LHCN-M2 (cell line): Measurements from ENCODE around the gene IGSF23. TPM values are rescaled to one million over a fixed set of nuclear protein-coding genes. Genes with fewer than 3 reads are reported as not detected.
"Not testable (repeated sequence)": the region's sequence is repeated elsewhere in the genome, so short reads cannot be mapped to it uniquely, and the experiment has no call there.

Experiments used
- DNase-seq: peaks from one replicate; pipeline ENCODE4 v3.0.0-alpha.2; 2012; ENCODE audit warnings: low read depth
- total RNA-seq: library from RNA; depleted of rRNA; stranded (reverse); fragments of >200 nt; gene quantifications from 2 replicates; pipeline ENCODE4 v1.2.3, GENCODE V29; 2014

The IGSF23 gene
- total RNA-seq, 1 experiment from 2014 or later, result not detected

DNA sequence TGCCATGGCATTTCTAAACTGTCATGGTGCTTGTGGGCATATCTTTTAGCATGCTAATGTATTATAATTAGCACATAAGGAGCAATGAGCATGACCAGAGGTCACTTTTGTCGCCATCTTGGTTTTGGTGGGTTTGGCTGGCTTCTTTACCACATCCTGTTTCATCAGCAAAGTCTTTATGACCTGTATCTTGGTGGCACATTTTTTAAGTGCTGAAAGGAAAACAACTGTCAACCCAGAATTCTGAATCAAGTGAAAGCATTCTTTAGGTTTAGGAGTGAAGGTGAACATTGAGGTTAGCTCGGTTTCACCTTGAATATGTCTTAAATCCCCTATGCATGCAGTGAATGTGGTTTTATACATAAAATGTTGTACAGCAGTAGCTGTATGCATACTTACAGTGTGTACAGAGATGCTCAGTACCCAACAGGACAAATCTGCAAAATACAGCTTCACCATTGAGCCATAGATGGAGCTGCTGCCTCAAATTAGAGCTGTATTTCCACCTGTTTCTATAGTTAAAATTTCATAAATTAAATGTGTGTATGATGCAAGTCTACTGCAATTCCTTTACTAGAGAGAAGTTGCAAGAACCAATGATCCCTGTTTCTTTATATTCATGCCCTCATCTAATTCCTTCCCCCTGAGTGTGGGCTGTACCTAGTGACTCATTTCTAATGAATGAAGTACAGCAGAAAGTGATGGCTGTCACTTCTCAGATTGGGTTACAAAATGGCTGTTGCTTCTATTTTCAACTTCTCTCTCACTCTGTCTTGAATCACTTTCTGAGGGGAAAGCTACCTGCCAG lies 25.2 kb upstream of the IGSF23 start:
- DNase-seq, result peak; percentile 79

DNA sequence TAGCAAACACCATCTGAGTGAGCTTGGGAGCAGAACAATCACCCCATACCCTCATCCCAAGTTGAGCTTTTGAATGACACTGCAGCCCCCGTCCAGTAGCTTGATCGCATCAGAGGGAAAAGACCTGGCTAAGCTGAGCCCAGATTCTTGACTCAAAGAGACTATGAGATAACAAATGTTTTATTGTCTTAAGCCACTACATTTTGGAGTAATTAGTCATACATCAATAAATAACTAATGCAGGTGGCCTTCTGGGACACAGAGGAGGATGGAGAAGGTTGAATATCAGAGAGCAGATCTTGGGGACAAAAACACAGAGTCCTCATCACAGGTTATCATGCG lies 24.6 kb upstream of the IGSF23 start:
- no peak for DNase-seq

DNA sequence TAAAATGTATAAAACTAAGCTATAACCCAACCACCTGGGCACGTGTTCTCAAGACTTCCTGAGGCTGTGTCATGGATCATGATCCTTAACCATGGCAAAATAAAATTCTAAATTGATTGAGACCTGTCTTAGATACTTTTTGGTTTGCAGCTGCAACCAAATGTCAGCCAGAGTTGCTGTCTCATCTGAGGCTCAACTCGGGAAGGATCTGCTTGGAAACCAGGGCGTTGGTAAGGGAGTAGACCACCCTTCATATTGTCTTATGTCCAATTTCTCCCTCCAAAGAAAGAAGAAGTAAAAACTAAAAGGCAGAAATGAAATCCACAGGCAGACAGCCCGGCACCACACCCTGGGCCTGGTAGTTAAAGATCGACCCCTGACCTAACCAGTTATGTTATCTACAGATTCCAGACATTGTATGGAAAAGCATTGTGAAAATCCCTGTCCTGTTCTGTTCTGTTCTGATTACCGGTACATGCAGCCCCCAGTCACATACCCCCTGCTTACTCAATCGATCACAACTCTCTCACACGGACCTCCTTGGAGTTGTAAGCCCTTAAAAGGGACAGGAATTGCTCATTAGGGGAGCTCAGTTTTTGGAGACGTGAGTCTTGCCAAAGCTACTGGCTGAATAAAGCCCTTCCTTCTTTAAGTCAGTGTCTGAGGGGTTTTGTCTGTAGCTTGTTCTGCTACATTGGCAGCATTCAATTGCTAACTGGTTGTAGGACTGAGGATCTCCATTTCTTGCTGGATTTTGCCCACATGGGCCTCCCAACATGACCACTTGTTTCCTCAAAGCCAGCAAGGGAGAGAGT lies 22.9 kb upstream of the IGSF23 start:
- no peak for DNase-seq

DNA sequence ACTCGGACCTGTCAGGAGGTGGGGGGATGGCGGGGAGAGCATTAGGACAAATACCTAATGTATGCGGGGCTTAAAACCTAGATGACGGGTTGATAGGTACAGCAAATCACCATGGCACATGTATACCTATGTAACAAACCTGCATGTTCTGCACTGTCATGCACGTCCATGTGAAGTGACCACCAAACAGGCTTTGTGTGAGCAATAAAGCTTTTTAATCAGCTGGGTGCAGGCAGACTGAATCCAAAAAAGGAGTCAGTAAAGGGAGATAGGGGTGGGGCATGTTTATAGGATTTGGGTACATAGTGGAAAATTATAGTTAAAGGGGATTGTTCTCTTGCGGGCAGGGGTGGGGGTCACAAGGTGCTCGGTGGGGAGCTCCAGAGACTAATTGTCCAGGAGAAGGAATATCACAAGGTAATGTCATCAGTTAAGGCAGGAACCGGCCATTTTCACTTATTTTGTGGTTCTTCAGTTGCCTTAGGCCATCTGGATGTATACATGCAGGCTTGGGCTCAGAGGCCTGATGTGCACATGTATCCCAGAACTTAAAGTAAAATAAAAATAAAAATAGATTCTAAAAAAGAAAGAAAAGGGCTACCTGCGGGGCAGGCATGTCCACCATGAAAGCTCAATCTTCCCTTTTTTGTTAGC lies 21.9 kb upstream of the IGSF23 start:
- not testable (repeated sequence) for DNase-seq

DNA sequence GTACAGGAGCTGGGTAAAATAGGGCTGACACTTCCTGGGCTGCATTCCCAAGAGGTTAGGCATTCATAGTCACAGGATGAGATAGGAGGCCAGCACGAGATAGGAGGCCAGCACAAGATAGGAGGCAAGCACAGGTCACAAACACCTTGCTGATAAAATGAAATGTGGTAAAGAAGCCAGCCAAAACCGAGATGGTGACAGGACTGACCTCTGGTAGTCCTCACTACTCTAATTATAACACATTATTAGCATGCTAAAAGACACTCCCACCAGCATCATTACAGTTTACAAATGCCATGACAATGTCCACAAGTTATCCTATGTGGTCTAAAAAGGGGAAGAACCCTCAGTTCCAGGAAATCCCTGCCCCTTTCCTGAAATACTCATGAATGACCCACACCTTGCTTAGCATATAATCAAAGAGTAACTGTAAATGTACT lies 20.9 kb upstream of the IGSF23 start:
- DNase-seq, result no peak

DNA sequence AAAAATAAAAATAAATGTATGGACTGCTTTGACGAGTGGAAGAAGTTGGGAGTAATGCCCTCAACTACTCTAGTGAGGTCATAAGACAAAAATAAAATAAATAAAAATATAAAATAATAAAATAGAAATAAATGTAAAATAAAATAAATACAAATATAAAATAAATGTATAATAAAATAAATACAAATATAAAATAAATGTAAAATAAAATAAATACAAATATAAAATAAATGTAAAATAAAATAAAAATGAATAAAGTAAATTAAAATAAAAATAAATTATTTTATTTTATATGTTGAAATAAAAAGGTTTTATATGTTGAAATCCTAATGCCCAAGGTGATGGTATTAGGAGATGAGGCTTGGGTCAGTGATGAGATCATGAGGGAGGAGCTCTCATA lies 20.1 kb upstream of the IGSF23 start:
- no peak for DNase-seq

DNA sequence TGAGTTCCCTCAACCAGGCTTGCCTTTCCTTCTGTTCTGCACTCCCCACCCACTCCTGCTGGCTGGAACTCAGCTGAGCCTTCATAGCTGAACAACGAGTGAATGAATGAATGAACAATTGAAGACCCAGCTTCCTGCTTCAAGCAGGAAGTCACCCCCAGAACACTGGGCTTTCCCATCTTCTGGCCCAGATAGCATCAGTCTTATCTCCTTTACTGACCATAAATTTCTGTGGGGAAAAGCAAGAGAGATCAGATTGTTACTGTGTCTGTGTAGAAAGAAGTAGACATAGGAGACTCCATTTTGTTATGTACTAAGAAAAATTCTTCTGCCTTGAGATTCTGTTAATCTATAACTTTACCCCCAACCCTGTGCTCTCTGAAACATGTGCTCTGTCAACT lies 19.5 kb upstream of the IGSF23 start:
- not testable (repeated sequence) for DNase-seq

DNA sequence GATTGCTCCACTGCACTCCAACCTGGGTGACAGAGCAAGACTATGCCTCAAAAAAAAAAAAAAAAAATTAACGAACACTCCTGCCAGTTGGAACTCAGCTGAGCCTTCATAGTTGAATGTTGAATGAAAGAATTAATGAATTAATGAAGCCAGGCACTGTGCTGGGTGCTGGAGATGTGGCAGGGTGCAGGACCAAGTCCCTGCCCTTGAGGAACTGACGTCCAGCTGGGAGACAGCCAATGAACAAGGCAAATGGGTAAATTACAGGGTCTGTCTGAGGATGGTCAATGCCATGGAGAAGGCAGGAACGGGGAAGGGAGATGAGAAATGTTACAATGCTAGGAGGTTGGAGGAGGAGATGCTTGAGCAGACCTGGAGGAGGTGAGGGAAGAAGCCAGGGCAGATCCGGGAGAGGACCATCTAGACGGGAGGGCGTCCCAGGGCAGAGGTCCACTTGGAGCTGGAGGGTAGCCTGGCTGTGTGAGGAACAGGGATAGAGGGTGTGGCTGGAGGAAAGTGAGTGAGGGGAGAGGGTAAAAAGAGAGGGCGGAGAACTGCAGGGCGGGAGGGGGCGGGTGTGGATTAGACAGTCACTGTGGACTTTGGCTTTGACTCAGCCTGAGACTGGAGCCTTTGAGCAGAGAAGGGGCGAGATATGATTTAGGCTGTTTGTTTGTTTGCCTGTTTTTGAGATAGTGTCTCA lies 16.8 kb upstream of the IGSF23 start:
- no peak for DNase-seq

DNA sequence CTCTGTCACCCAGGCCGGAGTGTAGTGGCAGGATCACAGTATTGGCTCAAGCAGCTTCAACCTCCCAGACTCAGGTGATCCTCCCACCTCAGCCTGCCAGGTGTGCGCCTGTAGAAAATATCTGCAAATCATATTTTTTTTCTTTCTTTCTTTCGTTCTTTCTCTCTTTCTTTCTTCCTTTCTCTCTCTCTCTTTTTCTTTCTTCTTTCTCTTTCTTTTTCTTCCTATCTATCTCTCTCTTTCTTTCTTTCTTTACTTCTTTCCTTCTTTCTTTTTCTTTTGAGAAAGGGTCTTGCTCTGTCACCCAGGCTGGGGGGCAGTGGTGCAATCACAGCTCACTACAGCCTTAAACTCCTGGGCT lies 16.3 kb upstream of the IGSF23 start:
- DNase-seq, result no peak

DNA sequence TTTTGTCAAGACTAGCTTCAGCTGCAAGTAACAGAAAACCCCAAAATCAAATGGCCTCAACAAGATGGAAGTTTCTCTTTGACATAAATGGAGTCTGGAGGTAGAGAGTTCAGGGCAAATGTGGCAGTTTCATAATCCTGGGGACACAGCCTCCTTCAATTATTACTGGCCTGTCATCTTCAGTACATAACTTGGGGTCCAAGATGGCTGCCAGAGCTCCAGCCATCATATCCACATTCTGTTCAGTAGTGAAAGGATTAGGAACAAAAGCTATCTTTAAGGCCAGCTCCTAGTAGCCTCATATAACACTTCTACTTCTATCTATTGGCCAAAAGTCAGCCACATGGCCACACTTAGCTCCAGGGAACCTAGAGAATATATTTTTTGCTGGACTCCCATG lies 15.0 kb upstream of the IGSF23 start:
- no peak for DNase-seq

DNA sequence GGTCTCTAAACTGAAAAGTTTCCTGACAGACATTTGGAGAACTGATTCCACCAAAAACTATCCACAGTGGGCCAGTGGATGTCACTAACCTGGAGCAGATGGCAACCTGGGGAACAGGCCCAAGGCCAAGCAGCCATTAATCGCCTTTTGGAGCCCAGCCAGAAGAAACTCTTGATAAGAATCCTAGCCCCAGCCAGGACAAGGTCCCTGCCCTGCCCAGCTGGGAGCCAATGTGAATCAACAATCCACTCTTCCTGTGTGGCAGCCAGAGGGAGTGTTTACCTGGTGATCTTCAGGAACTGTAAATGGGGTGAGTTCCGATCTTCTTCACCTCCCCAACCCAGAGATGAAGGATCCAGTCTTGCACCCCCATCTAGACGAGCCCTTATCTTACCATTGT lies 14.5 kb upstream of the IGSF23 start:
- DNase-seq, result no peak

DNA sequence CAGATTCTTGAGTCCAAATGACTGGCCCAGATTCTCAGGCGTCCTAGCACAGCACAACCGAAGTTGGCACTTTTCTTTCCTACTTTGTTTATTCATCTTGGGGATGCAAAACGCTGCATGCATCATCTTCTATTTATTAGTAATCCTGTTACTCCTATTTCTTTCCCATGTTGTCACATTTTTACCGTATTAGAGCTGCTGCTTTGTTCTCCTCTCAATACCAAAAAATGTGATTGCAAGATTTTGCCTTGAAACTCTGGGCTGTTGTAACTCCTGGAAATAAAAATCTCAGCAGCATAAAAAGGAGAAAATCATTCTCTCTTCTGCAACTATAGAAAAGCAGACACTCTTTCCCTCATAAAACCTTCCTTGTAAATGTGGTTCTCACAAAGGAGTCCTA lies 12.9 kb upstream of the IGSF23 start:
- no peak for DNase-seq

DNA sequence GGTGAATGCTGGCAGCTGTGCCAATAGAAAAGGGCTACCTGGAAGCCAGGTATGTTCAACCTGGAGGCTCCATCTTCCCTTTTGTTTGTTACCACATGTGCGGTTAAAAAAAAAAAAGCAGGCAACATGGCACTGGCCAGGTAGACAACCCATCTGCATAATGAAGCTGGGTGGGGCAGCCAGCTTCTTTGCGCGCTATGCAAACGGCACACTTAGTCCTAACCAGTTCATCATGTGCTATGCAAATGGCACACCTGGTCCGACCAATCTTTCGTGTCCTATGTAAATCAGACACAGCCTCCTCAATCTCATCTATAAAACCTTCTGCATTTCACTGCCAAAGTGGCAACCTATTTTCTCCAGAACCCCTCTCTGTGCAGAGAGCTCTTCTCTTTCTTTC lies 11.3 kb upstream of the IGSF23 start:
- no peak for DNase-seq

DNA sequence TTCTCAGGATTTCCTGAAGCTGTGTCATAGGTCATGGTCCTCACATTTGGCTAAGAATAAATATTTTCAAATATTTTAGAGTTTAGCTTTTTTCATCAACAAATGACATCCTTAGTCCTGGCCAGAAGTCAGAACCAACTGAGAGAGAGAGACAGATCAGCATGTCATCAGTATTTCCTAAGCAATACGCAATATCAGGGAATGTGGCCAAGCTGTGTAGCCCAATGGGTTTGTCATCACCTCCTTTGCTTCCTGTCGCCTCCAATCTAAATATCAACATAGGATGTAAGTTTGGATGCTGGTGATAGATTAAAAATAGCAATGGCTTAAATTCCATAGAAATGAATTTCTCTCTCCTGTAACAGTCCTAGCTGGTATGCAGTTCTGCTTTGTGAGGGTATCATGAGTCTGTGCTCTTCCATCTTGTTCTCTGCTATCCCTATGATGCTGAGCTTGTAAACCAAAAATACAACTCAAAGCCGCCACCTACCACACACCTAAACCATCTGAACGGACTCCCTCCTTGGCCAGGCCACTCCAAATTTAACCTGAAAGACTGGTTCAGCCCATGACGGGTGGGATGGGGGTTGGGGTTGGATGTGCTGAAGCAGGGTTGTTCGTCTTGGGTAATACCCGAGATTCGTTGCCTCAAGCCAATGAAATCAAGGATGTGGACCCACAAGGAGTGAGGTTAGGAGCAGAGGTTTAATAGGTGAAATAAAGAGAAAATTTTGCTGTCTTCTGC lies 10.0 kb upstream of the IGSF23 start:
- peak; percentile 62 for DNase-seq

DNA sequence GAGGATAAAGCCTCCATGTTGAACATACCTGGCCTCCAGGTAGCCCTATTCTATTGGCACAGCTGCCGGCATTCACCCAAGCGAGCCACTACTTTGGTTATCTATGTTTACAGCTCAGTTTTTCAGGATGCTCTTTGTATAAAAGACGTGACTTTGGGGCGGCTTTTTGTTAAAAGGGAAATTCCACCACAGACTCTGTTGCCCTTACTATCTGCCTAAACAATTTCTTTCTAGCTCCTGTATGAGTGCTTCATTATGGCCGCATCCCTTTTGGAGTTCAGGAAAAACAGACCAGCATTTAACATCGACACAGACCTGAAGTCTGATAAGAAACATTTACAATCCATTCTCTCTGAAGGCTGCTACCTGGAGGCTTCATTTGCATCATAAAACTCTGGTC lies 9.1 kb upstream of the IGSF23 start:
- no peak for DNase-seq

DNA sequence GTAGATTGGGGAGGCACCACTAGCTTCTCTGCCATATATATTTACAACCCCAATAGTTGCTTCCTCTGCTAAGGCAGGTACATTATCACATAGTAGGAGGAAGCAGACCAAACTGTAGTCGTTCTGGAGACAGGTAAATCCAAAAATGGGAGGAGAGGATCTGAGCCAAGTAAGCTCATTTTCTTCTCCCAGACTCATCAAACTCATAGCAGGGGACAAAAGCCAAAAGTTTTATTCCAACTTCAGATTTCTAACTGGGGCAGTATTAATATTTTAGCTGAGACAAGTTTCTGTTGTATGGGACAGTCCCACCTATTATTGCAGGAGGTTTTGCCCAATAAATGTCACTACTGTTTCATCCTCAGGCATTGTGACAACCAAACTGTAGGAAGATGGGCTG lies 7.8 kb upstream of the IGSF23 start:
- DNase-seq, result no peak

DNA sequence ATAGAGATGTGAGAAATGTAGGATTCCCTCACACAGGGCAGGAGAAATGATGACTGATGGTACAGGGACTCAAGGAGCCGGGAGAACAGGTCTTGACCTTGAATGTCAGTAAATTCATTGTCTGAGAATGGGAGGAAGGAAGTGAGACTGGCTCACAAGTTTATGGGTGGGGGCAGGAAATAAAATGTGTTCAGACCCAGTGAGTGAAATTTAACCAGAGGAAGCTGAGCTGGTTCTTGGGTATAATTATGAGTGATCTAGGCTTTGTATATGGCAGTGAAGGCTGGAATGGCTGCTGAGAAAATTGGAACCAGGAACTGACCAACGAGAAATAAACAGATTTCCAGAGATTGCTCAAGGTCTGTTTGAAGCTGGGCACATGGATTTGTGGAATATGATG lies 6.3 kb upstream of the IGSF23 start:
- DNase-seq, result no peak

DNA sequence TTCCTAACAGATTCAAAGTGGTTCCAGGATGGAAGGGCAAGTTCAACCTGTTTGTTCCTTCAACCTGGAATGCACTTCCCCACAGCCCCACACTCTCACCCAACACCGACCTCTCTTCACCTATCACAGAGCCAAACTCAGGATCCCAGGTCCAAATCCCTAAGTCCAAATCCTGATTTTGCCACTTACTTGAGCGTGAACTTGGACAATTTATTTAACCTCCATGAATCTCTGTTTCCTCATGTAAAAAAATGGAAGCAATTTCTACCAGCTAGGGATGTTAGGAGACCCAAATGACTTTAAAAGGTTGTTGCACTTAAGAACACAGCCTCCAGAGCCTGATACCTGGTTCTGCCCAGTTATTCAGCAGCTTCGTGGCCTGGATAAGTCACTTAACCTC lies 5.4 kb upstream of the IGSF23 start:
- DNase-seq, result no peak

DNA sequence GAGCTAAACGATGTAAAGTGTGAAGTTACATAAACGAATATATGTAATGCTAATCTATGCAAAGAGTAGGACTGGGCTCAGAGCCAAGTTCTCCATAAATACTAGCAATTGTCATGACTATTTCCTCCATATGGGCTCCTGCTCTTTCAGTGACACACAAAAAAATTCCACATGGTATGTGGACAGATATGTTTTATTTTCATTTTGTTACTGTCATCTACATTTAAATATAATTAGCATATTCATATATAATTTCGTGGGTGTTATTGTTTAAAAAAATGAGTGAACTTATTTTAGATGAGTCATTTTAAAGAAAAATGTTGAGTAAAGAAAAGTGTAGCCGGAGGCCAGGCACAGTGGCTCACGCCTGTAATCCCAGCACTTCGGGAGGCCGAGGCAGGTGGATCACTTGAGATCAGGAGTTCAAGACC lies 5.0 kb upstream of the IGSF23 start:
- DNase-seq, result no peak

DNA sequence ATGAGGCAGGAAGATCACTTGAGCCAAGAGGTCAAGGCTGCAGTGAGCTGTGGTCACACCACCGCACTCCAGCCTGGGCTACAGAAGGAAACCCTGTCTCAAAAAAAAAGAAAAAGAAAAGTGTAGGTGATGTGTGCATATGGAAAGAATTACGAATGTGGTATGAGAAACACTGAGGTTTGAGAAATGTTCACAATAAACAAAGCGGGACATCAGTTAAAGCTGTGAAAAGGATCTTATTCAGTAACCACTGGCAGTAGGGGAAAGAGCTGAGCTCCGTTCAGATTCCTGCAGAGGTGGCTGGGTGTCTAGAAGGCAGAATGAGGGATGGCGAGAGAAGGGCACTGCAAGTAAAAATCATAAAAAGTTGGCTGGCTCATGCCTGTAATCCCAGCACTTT lies 4.1 kb upstream of the IGSF23 start:
- no peak for DNase-seq

DNA sequence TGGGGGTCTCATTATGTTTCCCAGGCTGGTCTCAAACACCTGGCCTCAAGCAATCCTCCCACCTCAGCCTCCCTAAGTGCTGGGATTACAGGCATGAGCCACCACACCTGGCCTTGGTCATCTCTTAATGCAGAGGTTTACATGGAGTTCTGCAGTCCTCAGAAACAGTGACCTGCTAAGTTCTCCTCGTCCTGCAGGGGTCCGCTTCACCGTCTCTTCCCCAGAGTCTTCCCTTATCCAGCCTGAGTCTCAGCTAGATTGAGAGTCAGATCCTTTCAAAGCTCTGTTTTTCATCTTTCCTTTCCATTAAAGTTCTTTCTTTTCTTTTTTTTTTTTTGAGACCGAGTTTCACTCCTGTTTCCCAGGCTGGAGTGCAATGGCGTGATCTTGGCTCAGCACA lies 2.9 kb upstream of the IGSF23 start:
- DNase-seq, result not testable (repeated sequence)
